HuH-7 (cell line): ENCODE results near the gene CKAP5.
"Not testable (repeated sequence)": the region's sequence is repeated elsewhere in the genome, so short reads cannot be mapped to it uniquely, and the experiment has no call there.

ENCODE experiments used
- DNase-seq: peaks from one replicate; pipeline ENCODE4 v3.0.0; 2011; ENCODE audit warnings: low spot score

Gene CKAP5

GRCh38 chr11:46725338-46726205 is 120.5 kb downstream of the CKAP5 start:
- DNase-seq: no peak

GRCh38 chr11:46724088-46724487 is 122.0 kb downstream of the CKAP5 start:
- no peak for DNase-seq

GRCh38 chr11:46723359-46723680 is 122.8 kb downstream of the CKAP5 start:
- no peak for DNase-seq

GRCh38 chr11:46722566-46723358 is 123.3 kb downstream of the CKAP5 start:
- no peak for DNase-seq

- no peak for DNase-seq
Measured at GRCh38 chr11:46721286-46721685, 124.8 kb downstream of the CKAP5 start.

- DNase-seq: no peak
Measured at GRCh38 chr11:46719543-46720218, 126.4 kb downstream of the CKAP5 start.

- DNase-seq: peak; percentile 84
Measured at GRCh38 chr11:46719048-46719542, 127.0 kb downstream of the CKAP5 start, which contains the start of gene F2. F2 (plus strand) TSS chr11:46719213; CDS start chr11:46719236, 23 bp downstream.

GRCh38 chr11:46718155-46719019 is 127.7 kb downstream of the CKAP5 start:
- peak; percentile 85 for DNase-seq

GRCh38 chr11:46717825-46718154 is 128.3 kb downstream of the CKAP5 start:
- not testable (repeated sequence) for DNase-seq

GRCh38 chr11:46712874-46713576 is 133.1 kb downstream of the CKAP5 start:
- no peak for DNase-seq

GRCh38 chr11:46711303-46711702 is 134.8 kb downstream of the CKAP5 start:
- DNase-seq: no peak

GRCh38 chr11:46710821-46711269 is 135.2 kb downstream of the CKAP5 start:
- DNase-seq: no peak

GRCh38 chr11:46709351-46709750 is 136.7 kb downstream of the CKAP5 start:
- not testable (repeated sequence) for DNase-seq

GRCh38 chr11:46706886-46707285 is 139.2 kb downstream of the CKAP5 start:
- no peak for DNase-seq

- DNase-seq: no peak
Measured at GRCh38 chr11:46705070-46705688, 140.9 kb downstream of the CKAP5 start.

- DNase-seq: no peak
Measured at GRCh38 chr11:46701078-46701654, 144.9 kb downstream of the CKAP5 start.

- DNase-seq: peak; percentile 96
Measured at GRCh38 chr11:46700241-46701077, 145.6 kb downstream of the CKAP5 start, which contains the start of the genes ARHGAP1 and ZNF408. ARHGAP1 (minus strand) TSS chr11:46700619; CDS start chr11:46696107, 4,512 bp downstream. ZNF408 (plus strand) TSS chr11:46701031; CDS start chr11:46701048, 17 bp downstream.

- DNase-seq: no peak
Measured at GRCh38 chr11:46698597-46698996, 147.5 kb downstream of the CKAP5 start.

- no peak for DNase-seq
Measured at GRCh38 chr11:46697723-46698122, 148.4 kb downstream of the CKAP5 start.
